Measurements from ENCODE around the gene NPIPB9.
"Not testable (repeated sequence)": the region's sequence is repeated elsewhere in the genome, so short reads cannot be mapped to it uniquely, and the experiment has no call there.

Gene NPIPB9

GRCh38 chr16:28751487-28751886, at the start of gene NPIPB9:
TSS of gene NPIPB9 (plus strand) at chr16:28751787.
- DNase-seq (ENCODE audit: low spot score): not testable (repeated sequence)

- not testable (repeated sequence) for DNase-seq (ENCODE audit: low spot score)
Measured at GRCh38 chr16:28704246-28704645, 47.3 kb upstream of the NPIPB9 start.

DNA sequence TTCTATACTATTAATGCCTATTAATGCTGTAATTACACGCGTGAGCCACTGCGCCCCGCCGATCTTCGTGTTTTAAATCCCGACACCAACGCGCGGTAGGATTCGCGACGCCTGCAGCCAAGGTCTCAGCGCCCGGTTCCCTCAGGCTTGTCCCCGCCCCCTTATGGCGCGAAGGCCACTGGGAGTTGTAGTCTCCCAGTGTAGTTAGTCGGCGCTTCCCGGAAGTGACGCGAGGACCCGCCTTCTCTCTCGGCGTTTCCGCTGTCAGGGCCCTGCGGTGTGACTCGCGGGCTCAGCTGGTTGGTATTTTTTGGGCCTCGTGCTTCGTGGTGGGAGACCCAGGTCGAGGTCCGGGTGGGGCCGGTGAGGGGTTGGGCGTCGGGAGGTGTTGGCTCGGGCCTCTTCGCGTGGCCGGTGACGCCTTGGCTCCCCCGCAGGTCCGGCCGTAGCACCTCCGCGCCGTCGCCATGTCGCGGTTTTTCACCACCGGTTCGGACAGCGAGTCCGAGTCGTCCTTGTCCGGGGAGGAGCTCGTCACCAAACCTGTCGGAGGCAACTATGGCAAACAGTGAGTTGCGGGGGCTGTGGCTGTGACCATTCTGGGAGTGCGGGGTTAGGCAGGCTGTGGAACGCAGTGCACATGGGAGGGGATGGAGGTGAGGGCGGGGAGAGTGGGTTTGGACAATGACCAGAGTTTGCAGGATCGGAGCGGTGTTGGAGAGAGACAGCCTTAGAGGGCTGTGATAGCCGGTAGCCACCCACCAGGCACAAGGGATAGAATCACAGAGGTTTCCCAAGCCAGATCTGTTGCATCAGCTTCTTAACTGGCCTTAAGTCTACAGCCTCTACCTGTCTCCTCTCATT, 40.1 kb upstream of the NPIPB9 start, which contains the start of gene EIF3C:
Gene EIF3C, plus strand, starts transcription at position 245 of the 864 bp plus-strand sequence. Its CDS starts 223 bp downstream, at position 468.
- not testable (repeated sequence) for DNase-seq (ENCODE audit: low spot score)

- DNase-seq (ENCODE audit: low spot score): not testable (repeated sequence)
Measured at GRCh38 chr16:28722852-28723650, 28.5 kb upstream of the NPIPB9 start.

DNA sequence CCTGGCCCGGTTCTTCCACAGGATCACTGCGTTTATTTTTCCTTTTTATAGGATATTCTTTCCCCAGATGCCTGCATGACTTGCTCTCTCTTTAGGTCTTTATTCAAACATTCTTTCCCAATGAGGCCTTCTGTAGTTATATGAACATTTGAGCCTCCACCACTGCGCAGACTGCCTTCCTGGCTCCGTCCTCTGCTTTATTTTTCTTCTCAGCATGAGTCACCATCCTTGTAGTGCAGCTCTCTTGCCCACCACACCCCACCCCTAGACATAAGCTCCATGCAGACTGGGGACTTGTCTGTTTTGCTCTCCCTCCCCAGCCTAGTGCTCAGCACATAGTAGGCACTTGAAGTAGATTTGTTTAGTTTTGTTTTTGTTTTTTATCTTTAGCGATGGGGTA, 20.3 kb upstream of the NPIPB9 start:
- DNase-seq (ENCODE audit: low spot score): not testable (repeated sequence)

DNA sequence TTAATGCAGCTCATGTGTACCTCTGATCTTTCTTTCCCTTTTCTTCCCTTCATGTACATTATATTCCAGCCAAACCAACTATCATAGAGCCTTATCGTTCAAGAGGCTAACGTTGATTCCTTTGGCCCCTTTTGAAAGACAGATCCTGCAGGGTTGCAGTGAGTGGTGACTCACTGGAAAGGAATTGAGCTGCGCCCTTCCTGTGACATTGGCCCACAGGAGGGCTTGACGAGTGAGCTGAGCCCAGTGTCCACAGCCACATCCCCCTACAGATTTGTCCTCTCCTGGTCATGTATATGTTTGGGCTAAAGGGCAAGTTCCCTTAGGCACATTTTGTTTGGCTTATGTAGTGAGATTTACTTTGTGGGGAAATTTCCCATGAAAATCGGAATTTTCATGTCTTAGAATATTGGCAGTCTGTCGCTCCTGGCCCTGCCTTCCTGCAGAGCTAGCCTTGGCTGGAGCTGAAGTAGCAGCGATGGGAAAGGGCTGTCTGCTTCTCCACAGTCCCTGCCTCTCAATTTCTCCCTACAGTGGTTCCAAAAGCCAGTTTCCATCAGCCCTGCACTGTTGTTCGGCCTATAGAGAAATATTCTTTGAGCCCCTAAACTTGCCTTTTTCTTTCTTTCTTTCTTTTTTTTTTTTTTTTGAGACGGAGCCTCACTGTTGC, 19.0 kb upstream of the NPIPB9 start:
- DNase-seq (ENCODE audit: low spot score): not testable (repeated sequence)

- DNase-seq (ENCODE audit: low spot score): not testable (repeated sequence)
Measured at GRCh38 chr16:28739787-28740186, 11.8 kb upstream of the NPIPB9 start.

- not testable (repeated sequence) for DNase-seq (ENCODE audit: low spot score)
Measured at GRCh38 chr16:28740631-28741030, 11.0 kb upstream of the NPIPB9 start.

GRCh38 chr16:28741295-28741694, 10.3 kb upstream of the NPIPB9 start:
- not testable (repeated sequence) for DNase-seq (ENCODE audit: low spot score)

DNA sequence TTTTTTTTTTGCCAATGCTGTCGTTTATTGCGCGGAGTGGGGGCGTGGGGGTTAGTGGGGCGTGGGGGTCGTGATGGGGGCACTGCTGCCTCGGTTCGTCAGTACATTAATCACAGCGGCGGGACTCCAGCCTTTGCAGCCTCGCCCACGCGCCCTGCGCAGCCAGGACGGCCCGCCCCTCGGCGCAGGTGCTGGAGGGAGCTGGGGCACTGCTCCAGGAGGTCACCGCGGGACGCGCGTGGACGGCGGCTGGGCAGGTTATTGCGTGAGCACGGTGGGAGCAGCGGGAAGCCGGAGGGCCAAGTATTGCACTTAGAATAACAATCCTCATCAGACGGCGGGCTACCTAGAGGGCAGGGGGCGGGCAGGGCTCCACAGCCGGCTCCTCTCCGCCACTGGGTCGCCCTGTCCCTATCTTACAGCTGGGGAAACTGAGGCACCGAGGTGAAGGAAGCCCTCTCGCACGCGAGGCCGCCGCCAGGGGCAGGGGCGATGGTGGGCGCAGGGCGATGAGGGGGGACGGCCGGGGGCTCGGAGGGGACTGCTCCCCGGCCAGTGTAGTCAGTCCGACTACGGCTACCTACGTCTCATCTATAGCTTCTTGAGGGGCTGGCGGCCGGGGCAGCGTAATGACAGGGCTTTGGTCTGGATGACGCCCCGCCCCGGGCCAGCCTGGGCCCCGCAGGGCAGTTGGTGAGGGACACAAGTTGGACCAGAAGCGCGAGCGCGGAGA, 4.8 kb upstream of the NPIPB9 start:
- DNase-seq (ENCODE audit: low spot score): not testable (repeated sequence)

- not testable (repeated sequence) for DNase-seq (ENCODE audit: low spot score)
Measured at GRCh38 chr16:28749997-28750465, 1.6 kb upstream of the NPIPB9 start.

- not testable (repeated sequence) for DNase-seq (ENCODE audit: low spot score)
Measured at GRCh38 chr16:28750469-28751067, 1.0 kb upstream of the NPIPB9 start.

GRCh38 chr16:28781697-28782096, 30.1 kb downstream of the NPIPB9 start:
- not testable (repeated sequence) for DNase-seq (ENCODE audit: low spot score)

- not testable (repeated sequence) for DNase-seq (ENCODE audit: low spot score)
Measured at GRCh38 chr16:28782357-28782756, 30.8 kb downstream of the NPIPB9 start.

DNA sequence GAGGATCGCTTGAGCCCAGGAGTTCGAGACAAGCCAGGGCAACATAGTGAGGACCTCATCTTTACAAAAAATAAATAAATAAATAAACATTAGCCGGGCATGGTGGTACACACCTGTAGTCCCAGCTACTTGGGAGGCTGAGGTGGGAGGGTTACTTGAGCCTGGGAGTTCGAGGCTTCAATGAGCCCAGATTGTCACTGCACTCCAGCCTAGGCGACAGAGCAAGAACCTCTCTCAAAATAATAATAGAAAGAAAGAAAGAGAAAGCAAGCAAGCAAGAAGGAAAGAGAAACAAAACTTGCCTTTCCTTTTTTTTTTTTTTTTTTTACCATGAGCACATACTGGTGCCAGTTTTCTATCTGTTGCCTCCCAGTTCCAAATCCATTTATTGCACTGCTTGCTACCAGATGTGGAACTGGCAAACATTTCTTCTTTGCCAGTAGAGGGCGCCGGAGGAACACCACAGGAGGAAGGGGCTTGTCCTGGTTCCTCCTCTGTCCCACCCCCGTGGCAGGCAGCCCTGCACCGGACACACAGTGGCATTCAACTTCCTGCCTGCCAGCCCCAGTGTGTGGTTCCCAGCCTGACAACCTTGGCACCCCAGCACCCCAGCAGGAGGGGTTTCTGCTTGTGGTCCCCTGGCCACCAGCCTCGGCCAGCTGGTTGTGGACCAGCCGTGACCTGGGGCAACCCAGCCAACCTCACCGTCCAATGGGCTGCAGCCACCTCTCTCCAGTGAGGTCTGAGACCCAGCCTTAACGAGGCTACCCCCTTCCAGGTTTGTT, 50.8 kb downstream of the NPIPB9 start:
- not testable (repeated sequence) for DNase-seq (ENCODE audit: low spot score)

DNA sequence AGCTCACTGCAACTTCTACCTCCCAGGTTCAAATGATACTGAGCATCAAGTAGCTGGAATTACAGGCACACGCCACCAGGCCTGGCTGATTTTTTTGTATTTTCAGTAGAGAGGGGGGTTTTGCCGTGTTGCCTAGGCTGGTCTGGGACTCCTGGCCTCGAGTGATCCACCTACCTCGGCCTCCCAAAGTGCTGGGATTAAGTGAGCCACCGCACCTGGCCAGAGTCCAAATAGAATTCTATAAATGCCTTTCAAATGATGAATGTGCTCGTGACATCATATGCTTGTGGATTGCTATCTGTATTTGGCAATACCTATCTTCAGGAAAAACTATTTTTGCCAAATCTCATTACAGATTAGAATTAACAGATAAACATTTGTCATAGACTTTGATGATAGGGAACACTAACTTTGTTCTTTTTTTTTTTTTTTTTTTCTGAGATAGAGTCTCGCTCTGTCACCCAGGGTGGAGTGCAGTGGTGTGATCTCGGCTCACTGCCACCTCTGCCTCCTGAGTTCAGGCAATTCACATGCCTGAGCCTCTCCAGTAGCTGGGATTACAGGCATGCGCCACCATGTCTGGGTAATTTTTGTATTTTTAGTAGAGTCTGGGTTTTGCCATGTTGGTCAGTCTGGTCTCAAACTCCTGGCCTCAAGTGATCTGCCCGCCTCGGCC, 56.0 kb downstream of the NPIPB9 start:
- not testable (repeated sequence) for DNase-seq (ENCODE audit: low spot score)

DNA sequence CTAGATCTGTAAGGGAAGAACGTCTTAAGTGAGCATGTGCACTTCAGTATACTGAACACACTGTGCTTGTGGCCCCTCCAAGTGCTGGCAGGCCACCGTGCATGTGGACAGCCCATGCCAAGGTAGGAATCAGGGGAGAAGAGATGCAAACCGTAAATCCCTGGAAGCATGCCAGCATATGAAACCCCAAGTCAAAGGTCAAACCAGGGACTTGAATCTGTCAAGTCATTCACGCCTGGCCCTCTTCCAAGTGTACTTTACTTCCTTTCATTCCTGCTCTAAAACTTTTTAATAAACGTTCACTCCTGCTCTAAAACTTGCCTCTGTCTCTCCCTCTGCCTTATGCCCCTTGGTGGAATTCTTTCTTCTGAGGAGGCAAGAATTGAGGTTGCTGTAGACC, 68.4 kb downstream of the NPIPB9 start:
- no peak for DNase-seq (ENCODE audit: low spot score)

DNA sequence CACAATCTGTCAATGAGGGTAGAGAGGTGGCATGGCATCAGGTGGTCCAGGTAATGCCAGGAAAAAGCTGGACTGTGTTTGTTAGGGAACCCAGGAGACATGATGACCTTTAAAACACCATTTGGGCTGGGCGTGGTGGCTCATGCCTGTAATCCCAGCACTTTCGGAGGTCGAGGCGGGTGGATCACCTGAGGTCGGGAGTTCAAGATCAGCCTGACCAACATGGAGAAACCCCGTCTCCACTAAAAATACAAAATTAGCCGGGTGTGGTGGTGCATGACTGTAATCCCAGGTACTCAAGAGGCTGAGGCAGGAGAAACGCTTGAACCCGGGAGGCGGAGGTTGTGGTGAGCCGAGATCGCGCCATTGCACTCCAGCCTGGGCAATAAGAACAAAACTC, 69.0 kb downstream of the NPIPB9 start:
- not testable (repeated sequence) for DNase-seq (ENCODE audit: low spot score)

- DNase-seq (ENCODE audit: low spot score): no peak
Measured at GRCh38 chr16:28821874-28822519, 70.4 kb downstream of the NPIPB9 start.

Measured in germinal center (tissue), 1 donor.